GM21825 (cell line): ENCODE results near the gene OR5H14.
"Not testable (repeated sequence)": the region's sequence is repeated elsewhere in the genome, so short reads cannot be mapped to it uniquely, and the experiment has no call there.

Experiments used
- ATAC-seq: cut with Tn5 transposase; IDR thresholded peaks from one replicate; pipeline ENCODE4 v1.9.1; 2021; ENCODE audit warnings: mild to moderate bottlenecking, moderate library complexity; ENCODE audit not compliant: unreplicated experiment

The OR5H14 gene

DNA sequence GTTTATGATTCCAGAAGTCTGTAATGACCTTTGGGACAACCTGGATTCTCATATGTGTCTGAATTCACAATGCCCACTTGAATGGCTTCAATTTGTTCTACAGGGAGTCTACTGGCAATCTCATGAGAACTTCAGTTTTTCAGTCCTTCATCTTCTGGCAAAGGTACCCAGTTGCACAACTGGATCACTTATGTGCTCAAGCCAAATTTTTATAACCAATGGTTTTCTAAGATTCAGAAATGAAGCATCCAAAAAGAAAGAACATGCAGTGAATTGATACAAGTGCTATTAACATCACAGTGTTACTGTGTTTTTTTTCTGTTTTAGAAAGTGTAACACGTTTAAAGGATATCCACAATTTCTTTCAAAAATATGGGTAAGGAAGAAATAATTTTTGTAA is at the start of gene OR5H14:
Gene OR5H14, plus strand, starts transcription at position 301 of the 400 bp plus-strand sequence. CDS start 1,907 bp downstream, outside the sequence.
- no peak for ATAC-seq

DNA sequence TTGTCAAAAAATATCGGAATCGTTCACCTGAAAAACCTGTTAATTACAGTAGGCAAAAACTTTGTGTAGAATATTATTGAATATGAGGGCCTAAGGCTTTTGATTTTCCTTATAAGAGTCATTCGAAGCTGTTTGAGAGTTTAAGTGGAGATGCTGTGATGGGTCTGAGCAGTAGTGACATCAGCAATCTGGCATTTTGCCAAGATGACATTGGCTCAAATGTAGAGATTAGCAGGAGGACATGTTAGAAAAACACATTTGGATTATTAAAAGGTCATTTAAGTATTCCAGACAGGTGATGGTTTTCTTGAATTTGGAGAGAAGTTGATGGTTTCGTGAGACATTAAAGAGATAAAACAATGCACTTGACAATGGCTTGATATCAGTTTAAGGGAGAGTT is 47.4 kb upstream of the OR5H14 start:
- no peak for ATAC-seq

DNA sequence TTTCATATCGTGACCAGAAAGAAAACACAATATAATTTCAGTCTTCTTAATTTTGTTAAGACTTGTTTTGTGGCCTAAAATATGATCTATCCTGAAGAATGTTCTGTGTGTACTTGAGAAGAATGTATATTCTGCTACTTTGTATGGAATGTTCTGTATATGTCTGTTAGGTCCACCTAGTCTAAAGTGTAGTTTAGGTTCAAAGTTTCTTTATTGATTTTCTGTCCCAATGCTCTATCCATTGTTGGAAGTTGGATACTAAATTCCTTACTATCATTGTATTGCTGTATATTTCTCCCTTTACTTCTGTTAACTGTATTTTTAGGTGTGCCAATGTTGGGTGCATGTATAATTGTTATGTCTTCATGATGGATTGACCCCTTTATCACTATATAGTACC is 39.1 kb upstream of the OR5H14 start:
- ATAC-seq: no peak

DNA sequence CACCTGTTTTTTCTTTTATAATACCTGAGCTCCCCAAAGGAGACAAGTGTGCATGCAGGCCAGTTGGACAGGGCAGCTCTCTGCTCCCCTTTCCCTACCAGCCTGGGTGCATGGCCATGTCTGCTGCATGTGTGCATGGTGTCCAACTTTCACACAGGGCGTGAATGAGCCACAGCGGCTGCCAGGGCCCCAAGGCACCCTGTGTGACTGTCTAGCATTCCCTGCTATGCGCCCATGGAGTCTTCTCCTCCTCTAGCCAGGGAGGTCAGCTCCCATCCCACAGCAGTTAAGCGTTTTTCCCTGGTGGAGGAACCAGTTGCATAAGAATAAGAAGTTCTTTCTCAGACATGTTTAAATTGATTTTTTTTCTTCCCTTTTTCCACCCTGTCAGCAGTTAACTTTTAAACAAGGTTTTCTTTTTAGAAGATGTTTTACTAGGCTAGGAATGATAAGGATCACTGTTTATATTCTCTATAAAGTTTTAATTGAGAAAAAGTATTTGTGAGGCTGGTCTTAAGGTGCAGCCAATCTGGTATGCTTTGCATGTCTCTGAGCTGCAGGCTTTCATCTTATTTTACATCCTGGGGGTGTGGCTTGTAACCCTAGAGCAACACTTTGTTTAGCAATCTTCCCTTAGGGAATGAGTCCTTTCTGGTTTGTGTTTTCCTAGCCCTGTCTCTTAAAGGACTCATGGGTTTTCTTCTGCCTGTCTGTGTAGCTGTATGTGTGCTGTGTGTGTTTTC is 37.3 kb upstream of the OR5H14 start:
- no peak for ATAC-seq

DNA sequence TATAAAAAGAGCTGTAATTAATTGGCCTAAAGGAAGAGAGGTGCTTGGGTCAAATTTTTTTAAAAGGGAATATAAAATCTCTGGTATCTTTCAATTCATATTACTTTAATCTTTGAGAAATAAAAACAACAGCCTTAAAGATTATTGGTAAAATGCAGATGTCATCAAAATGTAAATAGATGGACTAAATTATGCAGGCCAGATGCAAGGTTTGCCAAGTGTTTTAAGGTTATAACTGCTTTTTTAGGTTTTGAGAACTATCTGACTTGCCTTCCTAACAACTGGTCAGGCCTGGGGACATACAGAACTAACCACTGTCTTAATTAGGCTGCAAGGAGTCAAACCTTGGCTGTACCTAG is 36.8 kb upstream of the OR5H14 start:
- no peak for ATAC-seq

DNA sequence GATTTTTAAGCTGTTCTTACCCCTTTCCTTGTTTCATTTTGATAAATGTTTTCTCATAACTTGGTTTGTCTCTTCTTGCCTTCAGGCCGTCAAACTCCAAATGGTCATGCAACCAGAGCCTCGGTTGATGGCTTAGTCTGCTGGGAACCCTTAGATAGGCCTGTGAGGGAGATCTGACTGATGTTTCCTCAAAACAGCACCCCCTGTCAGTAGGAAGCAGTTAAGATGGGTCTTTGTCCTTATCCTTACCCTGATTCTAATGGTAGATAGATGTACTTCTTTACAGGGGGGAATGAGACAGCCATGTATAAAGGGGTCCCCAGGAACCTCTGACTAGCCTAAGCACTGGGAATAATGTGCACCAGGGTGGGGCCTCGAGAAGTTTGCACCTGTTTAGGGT is 33.0 kb upstream of the OR5H14 start:
- ATAC-seq: no peak

DNA sequence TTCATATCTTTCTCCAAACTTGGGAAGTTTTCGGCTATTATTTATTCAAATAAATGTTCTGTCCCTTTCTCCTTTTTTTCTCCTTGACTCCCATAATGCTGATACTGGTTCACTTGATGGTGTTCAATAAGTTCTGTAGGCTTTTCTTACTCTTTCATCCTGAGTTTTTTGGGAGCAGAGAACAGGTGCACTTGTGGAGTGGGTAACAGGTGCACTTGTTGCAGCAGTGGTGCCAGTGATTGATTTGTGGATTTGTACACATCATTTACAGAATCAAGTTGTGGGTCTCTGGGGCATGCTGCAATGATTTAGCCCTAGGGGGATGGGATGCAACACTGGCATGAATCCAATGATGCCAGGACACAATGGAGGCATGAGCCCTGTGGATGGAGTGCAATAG is 31.6 kb upstream of the OR5H14 start:
- no peak for ATAC-seq

DNA sequence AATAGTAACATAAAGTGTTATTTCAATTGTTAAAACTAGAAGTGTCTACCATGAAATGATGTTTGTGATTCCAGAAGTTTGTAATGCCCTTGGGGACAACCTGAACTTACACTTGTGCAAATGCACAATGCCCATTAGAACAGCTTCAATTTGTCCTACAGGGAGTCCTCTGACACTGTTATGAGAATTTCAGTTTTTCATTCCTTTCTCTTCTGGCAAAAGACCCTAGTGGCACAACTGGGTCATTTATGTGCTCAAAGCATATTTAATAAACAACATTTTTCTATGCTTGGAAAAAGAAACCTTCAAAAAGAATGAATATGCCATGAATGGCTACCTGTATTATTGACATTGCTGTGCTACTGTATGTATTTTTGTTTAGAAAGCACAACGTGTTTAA is 16.9 kb upstream of the OR5H14 start, which contains the start of gene OR5H1:
Gene OR5H1, plus strand, starts transcription at position 301 of the 400 bp plus-strand sequence. CDS start 1,977 bp downstream, outside the sequence.
- ATAC-seq: no peak

DNA sequence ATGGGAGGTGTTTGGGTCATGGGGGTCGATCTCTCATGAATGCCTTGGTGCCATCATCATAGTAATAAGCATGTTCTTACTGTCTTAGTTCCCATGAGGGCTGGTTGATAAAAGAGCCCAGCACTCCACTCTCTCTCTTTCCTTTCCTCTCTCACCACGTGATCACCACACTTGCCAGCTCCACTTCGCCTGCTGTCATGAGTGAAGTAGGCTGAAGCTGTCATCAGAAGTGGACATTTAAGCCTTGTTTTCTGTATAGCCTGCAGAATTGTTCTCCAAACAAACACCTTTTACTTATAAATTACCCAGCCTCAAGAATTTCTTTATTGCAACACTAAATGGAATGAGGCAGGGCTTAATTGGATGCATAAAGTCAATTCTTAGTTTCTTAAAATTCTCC is 10.6 kb upstream of the OR5H14 start:
- no peak for ATAC-seq

DNA sequence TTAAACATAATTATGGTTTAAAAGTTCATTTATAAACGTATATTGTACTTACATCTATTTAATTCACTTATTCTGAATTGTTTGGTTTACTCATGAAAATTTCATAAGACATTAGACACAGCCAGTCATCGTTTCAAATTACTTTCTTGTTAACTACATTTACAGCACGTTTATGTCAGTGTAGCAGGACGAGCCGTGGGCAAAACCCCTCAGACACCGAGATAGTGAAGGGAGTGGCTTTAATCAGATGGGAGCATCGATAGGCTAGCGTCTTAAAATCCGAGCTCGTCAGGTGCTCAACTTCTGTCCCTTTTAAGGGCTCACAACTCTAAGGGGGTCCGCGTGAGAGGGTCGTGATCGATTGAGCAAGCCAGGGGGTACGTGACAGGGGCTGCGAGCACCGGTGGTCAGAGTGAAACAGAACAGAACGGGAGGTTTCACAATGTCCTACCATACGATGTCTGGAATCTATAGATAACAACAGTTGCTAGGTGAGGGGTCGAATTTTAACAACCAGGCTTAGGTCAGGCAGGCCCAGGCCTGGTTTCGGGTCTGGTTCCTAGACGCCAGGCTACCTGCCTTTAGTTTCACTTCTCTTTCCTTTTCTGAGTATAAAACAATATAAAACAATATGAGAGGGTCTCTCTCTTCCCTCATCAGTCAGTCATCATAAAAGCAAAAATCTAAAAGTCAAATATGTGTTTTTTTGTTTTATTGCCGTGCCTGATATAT is 9.3 kb upstream of the OR5H14 start:
- not testable (repeated sequence) for ATAC-seq

DNA sequence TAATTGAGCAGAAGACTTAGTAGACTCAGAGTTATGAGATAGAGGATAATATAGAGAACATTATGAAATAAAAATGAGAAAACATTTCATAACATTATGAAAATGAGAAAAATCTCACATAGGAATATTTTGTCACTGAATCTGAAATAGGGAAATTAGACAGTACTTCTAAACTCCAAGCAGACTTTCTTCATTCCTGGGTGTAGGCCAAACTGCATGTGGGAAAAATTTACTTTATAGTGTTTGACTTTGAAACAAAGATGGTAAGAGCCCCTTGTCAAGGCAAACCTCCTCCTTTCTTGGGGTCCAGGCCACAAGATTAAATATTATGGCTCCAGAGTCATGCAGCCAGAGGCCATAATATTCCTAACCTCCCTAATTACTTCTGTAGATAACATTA is 6.7 kb upstream of the OR5H14 start:
- ATAC-seq: no peak

DNA sequence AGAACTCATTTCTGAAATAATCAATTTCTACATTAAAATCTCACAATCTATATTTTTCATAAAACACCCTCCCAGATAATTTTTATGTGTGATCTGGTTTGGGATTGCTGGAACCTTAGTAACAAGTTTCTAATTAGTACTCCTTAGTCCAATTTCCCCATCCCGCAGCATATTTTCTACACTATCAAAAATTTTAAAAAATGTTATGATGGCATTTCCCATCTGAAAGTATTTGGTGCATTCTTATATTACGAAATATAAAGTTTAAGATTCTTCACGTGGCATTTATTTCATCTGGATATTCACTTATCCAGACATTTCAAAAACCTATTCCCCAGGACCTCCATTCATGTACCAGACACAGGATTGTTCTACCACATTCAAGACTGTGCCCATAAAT is 1.5 kb downstream of the OR5H14 start:
- no peak for ATAC-seq

DNA sequence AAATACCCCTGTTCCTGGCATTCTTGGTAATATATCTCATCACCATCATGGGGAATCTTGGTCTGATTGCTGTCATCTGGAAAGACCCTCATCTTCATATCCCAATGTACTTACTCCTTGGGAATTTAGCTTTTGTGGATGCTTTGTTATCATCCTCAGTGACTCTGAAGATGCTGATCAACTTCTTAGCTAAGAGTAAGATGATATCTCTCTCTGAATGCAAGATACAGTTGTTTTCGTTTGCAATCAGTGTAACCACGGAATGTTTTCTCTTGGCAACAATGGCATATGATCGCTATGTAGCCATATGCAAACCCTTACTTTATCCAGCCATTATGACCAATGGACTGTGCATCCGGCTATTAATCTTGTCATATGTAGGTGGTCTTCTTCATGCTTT is 2.2 kb downstream of the OR5H14 start:
- ATAC-seq: not testable (repeated sequence)

DNA sequence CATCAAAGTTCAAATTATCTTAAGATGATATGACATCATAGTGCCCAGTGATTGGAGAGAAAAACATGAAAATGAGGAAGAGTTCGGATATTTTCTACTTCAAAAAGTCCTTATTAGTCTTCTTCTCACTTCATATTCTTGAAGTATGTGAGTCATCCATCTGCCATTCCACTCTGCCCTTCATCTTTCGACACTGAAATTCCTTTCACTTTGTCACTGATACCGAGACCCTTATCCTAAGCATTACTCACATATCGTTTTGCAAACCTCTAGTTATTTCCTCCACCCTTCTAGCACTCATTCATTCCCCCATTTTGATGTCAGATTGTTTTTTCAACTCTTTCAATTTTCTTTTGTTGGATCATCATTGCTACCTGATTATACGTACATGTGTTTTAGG is 4.0 kb downstream of the OR5H14 start:
- ATAC-seq: no peak

DNA sequence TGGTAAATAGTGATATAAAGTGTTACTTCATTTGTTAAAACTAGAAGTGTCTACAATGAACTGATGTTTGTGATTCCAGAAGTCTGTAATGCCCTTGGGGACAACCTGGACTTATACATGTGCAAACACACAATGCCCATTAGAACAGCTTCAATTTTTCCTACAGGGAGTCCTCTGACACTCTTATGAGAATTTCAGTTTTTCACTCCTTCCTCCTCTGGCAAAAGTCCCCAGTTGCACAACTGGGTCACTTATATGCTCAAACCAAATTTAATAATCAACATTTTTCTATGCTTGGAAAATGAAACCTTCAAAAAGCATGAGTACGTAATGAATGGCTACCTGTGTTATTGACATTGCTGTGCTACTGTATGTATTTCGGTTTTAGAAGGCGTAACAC is 19.1 kb downstream of the OR5H14 start, which contains the start of gene OR5H15:
Gene OR5H15, plus strand, starts transcription at position 301 of the 400 bp plus-strand sequence. CDS start 2,004 bp downstream, outside the sequence.
- no peak for ATAC-seq

DNA sequence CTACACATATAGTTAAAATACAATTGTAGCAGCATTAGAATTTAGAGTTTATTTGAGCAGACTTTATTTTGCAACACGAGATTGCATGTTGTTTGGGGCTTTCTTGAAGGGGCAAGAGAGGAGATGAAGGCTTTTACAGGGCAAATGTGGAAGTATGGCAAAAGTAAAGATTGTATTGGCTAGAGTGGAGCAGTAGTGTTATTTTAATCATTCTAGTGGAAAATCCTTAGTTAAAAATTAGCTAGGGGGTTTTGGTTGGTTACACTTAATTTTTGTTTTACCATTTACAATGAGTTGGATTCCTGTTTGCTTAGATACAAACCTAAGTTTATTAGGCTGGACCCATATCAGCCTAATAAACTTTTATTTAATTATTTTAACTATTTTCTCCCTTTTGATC is 23.8 kb downstream of the OR5H14 start:
- no peak for ATAC-seq

DNA sequence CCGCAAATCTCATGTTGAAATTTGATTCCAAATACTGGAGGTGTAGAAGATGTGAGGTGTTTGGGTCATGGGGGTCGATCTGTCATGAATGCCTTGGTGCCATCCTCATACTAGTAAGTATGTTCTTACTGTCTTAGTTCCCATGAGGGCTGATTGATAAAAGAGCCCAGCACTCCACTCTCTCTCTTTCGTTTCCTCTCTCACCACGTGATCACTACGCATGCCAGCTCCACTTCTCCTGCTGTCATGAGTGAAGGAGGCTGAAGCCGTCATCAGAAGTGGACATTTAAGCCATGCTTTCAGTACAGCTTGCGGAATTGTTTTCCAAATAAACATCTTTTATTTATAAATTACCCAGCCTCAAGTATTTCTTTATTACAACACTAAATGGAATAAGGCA is 25.3 kb downstream of the OR5H14 start:
- ATAC-seq: no peak

DNA sequence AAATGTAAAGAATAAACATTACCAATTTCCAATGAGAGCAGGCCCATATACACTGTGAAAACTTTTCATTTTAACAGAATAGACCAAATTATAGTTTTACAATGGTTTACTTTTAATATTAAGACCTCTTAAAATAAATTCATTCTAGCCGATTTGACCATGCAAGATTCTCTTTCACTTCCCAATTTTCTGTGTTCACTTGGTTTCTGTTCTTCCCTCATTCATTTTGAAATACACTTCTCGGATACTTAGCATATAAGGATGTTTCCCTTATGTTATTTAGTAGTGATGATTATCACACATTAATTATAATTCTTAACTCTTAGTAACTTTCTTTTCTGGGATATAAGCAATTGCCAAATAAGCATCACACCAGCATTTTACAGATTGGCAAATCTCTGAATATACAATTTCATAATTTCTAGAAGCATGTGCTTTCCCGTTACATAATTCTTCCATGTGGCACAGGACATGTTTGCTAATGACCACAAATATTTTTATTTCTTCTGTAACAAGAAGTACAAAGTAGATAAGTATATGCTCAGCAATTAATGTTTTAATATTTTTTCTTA is 33.1 kb downstream of the OR5H14 start:
- ATAC-seq: no peak

DNA sequence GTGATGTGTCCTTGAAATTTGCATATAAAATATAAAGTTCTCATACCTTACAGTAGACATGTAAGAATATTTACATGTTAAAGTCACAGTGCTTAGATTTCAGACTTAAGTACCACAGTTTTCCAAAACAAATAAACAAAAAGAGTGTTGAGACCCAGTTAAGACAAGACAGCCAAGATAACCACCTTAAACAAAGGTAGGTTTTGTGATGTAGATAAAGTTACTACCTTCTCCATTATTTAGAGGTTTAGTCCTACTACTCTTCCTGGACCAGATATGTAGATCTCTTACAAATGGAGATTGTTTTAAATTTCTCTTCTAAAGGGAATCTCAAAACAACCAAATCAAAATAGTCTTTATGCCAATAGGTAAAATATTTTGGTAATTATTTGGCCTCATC is 34.9 kb downstream of the OR5H14 start:
- ATAC-seq: no peak

DNA sequence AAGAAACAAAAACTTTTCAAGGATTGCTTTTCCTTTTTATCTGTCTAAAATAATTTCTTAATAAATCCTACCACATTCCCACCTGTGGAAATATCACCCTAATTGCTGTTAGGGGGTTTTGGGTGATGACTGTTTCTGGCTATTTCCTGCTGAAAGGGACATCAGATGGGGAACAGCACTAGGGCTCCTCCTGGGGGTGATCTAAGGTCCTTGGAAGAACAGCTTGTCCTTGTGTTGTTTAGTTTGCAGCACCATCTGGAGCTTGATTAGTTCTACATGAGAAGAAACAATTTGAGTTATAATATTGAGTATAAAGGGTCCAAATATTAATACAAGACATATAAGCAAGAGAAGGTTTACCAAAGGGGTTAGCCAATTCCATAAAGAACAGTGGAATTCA is 37.9 kb downstream of the OR5H14 start:
- ATAC-seq: no peak

DNA sequence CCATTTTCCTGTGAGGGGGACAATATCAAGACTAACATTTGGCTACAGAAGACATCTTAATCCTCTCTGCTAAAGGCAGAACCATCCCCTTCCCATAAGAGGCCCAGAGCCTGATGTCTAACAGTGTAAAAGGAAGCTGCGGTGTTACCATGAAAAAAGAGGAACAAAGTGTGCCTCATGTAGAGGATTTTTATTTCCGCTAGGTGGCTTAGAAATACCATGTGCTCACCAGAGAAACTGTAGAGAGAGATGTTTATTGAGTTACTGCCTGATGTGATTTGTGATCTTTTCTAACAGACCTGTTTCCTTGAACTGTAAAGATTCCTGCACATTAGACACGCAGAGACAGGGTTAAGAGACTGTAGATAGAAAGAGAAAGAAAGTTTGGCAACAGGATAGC is 41.3 kb downstream of the OR5H14 start:
- ATAC-seq: peak; percentile 77

DNA sequence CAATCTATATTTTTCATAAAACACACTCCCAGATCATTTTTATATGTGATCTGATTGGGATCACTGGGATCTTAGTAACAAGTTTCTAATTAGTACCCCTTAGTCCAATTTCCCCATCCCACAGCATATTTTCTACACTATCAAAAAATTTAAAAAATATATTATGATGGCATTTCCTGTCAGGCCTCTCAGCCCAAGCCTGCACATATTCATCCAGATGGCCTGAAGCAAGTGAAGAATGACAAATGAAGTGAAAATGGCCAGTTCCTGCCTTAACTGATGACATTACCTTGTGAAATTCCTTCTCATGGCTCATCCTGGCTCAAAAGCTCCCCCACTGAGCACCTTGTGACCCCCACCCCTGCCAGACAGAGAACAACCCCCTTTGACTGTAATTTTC is 43.6 kb downstream of the OR5H14 start:
- not testable (repeated sequence) for ATAC-seq
